HG03159 (cell line): ENCODE results near the gene ATP8A1.
"Not testable (repeated sequence)": the region's sequence is repeated elsewhere in the genome, so short reads cannot be mapped to it uniquely, and the experiment has no call there.

Experiments used
- ATAC-seq: cut with Tn5 transposase; IDR thresholded peaks from one replicate; pipeline ENCODE4 v1.9.1; 2021; ENCODE audit warnings: mild to moderate bottlenecking, moderate library complexity; ENCODE audit not compliant: unreplicated experiment

The ATP8A1 gene

DNA sequence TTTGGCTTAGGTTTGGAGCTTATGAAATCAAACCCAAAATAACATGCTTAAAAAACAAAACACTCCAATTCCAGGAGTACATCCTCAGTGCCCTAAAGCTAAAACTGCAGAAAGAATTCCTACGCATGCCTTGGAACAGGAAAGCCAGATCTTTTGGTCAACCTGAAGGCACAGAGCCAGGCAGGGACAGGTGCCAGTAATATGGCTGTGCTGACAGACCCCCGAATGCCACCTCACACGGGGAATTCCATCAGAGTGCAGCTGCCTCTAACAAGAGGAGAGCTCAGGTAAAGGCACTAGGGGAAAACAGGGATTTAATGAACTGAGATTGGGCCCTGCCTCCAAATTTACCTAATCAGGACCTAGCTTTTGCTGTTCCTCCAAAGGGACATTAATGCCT lies 182.5 kb downstream of the ATP8A1 start:
- ATAC-seq, result no peak

DNA sequence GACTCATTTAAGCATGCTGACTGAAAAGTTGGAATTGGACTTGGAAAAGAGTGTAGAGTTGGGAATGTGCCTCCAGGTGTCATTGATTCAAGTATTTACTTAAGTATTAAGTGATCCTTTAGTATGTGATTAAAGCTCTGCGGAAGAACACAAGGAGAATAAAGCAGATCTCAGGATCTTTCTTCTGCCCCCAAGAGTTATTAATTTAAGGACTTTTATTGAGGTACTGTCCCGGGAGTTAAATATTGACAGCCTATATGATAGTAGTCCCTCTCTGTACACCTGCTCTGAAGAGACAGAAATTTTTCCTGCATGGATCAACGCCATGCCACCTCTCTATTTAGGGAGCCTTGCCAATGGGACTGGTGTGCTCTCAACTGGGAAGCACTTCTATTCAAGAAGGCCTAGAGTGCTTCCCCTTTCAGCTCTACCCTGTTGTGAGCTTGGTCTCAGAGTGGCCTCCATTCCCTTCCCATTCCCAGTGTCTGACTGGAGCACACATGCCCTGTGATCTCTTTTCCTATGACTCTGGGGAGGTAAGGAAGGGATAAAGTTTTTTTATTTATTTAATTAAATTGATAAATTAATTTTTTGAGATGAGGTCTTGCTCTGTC lies 183.7 kb downstream of the ATP8A1 start:
- no peak for ATAC-seq

DNA sequence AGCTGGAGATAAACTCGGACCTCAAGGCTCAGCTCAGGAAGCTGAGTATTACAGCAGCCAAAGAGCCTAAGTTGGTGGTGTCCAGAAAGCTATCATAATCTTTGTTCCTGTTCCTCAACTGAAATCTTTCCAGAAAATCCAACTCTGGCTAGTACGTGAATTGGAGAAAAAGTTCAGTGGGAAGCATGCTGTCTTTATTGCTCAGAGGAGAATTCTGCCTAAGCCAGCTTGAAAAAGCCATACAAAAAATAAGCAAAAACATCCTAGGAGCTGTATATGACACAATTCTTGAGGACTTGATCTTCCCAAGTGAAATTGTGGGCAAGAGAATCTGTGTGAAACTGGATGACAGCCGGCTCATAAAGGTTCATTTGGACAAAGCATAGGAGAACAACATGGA lies 185.0 kb downstream of the ATP8A1 start:
- no peak for ATAC-seq

- no peak for ATAC-seq
Observed at GRCh38 chr4:42470023-42470422, 186.9 kb downstream of the ATP8A1 start.

- ATAC-seq, result not testable (repeated sequence)
Observed at GRCh38 chr4:42467777-42468176, 189.1 kb downstream of the ATP8A1 start.

DNA sequence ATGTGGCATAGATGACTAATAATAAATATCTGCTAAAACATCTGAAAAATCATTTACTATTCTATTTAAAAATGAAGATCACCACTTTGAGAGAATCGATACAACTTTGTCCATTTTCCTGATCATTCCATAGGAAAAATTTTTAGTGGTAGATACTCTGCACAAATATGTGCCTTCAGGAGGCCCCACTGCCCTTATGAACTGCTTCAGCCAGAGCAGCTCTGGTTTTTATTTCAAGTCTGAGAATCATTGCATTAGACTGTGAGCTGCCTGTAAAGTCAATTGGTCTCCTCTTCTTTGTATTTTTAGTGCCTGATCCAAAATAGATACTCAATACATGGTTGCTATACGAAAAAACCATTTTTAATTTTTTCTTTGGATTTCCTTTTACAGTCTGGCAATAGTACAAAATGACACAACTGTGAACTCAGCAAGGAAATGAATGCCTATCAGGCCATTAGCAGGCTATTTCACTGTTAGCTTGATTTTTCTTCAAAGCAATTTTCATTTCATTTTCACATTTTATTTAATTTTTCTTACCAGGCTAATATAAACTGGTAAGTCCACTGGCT lies 190.5 kb downstream of the ATP8A1 start:
- no peak for ATAC-seq

- no peak for ATAC-seq
Observed at GRCh38 chr4:42464550-42465094, 192.3 kb downstream of the ATP8A1 start.

DNA sequence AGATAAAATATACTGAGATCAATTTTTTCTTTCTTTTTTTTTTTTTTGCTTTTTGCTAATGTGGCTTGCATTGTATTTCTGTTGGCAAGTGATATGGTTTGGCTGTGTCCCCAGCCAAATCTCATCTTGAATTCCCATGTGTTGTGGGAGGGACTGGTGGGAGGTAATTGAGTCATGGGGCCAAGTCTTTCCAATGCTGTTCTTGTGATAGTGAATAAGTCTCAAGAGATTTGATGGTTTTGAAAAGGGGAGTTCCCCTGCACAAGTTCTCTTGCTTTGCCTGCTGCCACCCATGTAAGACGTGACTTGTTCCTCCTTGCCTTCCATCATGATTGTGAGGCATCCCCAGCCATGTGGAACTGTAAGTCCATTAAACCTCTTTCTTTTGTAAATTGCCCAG lies 195.7 kb downstream of the ATP8A1 start:
- ATAC-seq, result not testable (repeated sequence)

- ATAC-seq, result peak; percentile 97
Observed at GRCh38 chr4:42460043-42460442, 196.9 kb downstream of the ATP8A1 start.

- no peak for ATAC-seq
Observed at GRCh38 chr4:42458657-42459056, 198.2 kb downstream of the ATP8A1 start.

- no peak for ATAC-seq
Observed at GRCh38 chr4:42454755-42455420, 202.0 kb downstream of the ATP8A1 start.

DNA sequence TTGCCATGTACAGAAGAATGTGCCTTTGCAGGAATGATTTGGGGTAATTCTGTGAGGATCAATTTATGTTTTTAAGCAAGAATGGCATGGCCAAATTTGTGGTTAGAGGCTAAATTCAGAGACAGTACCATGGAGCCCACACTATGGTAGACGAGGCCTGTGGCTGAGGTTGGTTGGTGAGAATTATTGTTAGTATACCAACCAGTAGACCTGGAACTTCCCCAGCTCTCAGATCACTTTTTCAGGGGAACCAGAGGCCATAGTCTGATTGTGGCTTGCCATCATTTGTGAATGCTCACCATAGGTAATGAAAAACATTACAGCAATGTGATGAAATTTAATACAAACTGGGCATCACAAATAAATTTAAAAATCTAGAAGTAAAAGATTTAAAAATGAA lies 203.3 kb downstream of the ATP8A1 start:
- ATAC-seq, result peak; percentile 67

DNA sequence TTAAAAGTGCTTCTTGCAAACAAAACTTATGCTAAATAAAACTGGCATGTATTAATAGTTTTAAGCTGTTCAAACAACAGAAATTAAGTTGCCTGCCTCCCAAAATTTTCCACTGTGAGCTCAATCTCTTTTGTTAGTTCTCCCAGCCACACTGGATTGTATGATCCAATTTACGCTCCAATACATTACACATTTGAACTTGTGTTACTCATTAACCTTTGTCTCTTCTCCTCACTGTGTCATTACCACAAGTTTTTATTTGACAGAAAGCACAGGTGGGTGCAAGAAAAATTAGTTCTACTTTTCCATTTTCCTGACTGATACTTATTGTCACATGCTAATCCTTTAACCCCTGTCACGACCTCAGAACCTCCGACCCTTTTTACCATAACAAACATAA lies 204.1 kb downstream of the ATP8A1 start:
- ATAC-seq, result no peak

GRCh38 chr4:42446823-42447222 lies 210.1 kb downstream of the ATP8A1 start:
- no peak for ATAC-seq

DNA sequence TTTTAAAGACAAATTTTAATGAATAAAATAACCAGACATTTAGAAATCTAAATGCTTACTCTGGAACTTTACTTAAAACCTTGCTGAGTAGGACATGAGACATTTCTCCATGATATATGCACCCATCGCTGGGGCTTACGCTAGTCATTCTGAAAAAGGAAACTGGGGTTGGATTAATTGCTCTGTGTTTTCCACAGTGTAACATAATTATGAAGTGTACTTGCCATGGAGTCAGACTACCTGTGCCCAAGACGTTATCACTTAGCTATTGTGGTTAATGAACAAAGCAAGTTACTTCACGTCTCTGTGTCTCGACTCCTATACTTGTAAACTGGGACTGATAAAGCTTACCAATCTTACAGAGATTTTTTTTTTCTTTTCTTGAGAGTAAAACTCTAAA lies 211.9 kb downstream of the ATP8A1 start:
- ATAC-seq, result no peak

- ATAC-seq, result no peak
Observed at GRCh38 chr4:42442601-42443000, 214.3 kb downstream of the ATP8A1 start.

GRCh38 chr4:42440083-42440482 lies 216.8 kb downstream of the ATP8A1 start:
- no peak for ATAC-seq

DNA sequence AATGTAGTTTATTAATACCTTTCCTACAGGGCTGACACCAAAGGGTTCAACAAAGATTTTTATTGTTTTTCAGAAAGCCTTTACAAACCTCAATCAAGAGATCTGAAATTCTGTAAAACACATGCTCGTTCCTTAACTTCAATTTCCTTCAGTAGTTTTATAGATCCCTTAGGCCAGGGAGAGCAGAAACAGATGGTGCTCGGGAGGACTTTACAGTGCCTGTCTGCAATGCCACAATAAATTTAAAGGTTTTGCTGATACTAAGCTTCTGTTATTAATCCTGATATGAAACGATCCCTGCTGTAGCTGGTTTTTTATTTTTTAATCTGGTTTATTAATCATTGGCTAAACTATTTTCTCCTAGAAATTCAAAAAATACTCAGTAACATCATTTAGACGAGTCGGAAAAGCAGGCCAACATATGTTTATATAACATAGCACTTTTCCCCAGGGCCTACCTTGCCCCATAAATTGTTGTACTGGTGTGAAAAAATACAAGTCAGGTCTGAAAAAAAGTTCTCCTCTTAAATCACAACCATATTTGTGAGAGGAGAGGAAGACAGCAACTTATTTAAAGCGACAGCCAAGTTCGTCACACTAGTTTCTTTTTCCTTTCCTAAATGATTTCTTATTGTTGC lies 219.9 kb downstream of the ATP8A1 start:
- ATAC-seq, result no peak

DNA sequence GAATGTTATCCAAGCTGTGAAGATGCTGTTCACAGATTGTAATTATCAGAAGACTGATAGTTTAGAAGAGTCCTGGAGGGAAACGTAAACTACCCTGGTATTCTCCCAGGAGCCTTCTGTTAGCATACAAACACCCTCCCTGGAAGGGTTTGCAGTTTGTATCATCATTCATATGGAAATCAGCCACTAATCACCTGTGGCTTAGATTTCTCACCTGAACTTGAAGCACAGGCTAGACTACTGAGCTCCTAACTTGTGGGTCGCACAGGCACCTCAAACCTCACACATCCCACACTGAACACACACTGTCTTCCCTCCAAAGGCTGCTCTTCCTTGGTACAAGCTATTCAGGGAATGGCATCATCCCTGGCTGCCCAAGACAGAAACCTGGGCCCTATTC lies 228.9 kb downstream of the ATP8A1 start:
- ATAC-seq, result no peak

- no peak for ATAC-seq
Observed at GRCh38 chr4:42425146-42426065, 231.5 kb downstream of the ATP8A1 start.

GRCh38 chr4:42420140-42420539 lies 236.8 kb downstream of the ATP8A1 start:
- ATAC-seq, result no peak
